HT1080 (cell line): ENCODE measurements around the gene RNF135. TPM values are rescaled to one million over a fixed set of nuclear protein-coding genes. Genes with fewer than 3 reads are reported as not detected.
"Not testable (repeated sequence)": the region's sequence is repeated elsewhere in the genome, so short reads cannot be mapped to it uniquely, and the experiment has no call there.

Experiments
- DNase-seq: peaks from one replicate; pipeline ENCODE4 v3.0.0-alpha.2; 2015; ENCODE audit warnings: low read depth
- total RNA-seq: library from RNA; depleted of rRNA; stranded (reverse); fragments of >200 nt; shearing (Covaris generic); gene quantifications from 2 replicates; pipeline ENCODE4 v1.2.3, GENCODE V29; 2014

The RNF135 gene
- total RNA-seq, 1 experiment from 2014 or later, result 14.9 TPM

GRCh38 chr17:30997842-30998241 lies 27.0 kb downstream of the RNF135 start:
- DNase-seq, result no peak

GRCh38 chr17:31002047-31002446 lies 31.2 kb downstream of the RNF135 start:
- DNase-seq, result no peak

GRCh38 chr17:31003225-31003866 lies 32.5 kb downstream of the RNF135 start:
- no peak for DNase-seq

- DNase-seq, result no peak
Measured at GRCh38 chr17:31004160-31004559, 33.3 kb downstream of the RNF135 start.

- DNase-seq, result no peak
Measured at GRCh38 chr17:31007695-31008373, 37.0 kb downstream of the RNF135 start.

GRCh38 chr17:31008374-31009041 lies 37.7 kb downstream of the RNF135 start:
- no peak for DNase-seq

GRCh38 chr17:31009042-31009702 lies 38.3 kb downstream of the RNF135 start:
- DNase-seq, result not testable (repeated sequence)

GRCh38 chr17:31010014-31010413 lies 39.2 kb downstream of the RNF135 start:
- not testable (repeated sequence) for DNase-seq

- no peak for DNase-seq
Measured at GRCh38 chr17:31013844-31014243, 43.0 kb downstream of the RNF135 start.

- DNase-seq, result no peak
Measured at GRCh38 chr17:31015639-31016038, 44.8 kb downstream of the RNF135 start.

GRCh38 chr17:31019004-31019403 lies 48.2 kb downstream of the RNF135 start:
- DNase-seq, result no peak

GRCh38 chr17:31023171-31023570 lies 52.3 kb downstream of the RNF135 start:
- not testable (repeated sequence) for DNase-seq

- DNase-seq, result no peak
Measured at GRCh38 chr17:31031841-31032240, 61.0 kb downstream of the RNF135 start.

GRCh38 chr17:31035611-31036010 lies 64.8 kb downstream of the RNF135 start:
- DNase-seq, result not testable (repeated sequence)

- DNase-seq, result not testable (repeated sequence)
Measured at GRCh38 chr17:31040837-31041236, 70.0 kb downstream of the RNF135 start.

GRCh38 chr17:31042378-31042777 lies 71.5 kb downstream of the RNF135 start:
- not testable (repeated sequence) for DNase-seq

- not testable (repeated sequence) for DNase-seq
Measured at GRCh38 chr17:31046856-31047425, 76.1 kb downstream of the RNF135 start.

- no peak for DNase-seq
Measured at GRCh38 chr17:31048142-31048541, 77.3 kb downstream of the RNF135 start.

- DNase-seq, result no peak
Measured at GRCh38 chr17:31048780-31049179, 77.9 kb downstream of the RNF135 start.
